NB4 (cell line): ENCODE data around the gene ANKS1B.
"Not testable (repeated sequence)": the region's sequence is repeated elsewhere in the genome, so short reads cannot be mapped to it uniquely, and the experiment has no call there.

Experiments used
- CTCF ChIP-seq: IDR thresholded peaks from one replicate; pipeline ENCODE4 v1.5.1; 2012; ENCODE audit warnings: low read depth, low read length
- MYC ChIP-seq: IDR thresholded peaks from 2 replicates; pipeline ENCODE4 v1.6.1; 2011; ENCODE audit warnings: low read depth, low read length
- POLR2A ChIP-seq: IDR thresholded peaks from 2 replicates; pipeline ENCODE4 v1.6.1; 2011; ENCODE audit warnings: mild to moderate bottlenecking; ENCODE audit not compliant: insufficient read length; ENCODE audit errors: extremely low read depth

- TF ChIP-seq CTCF, POLR2A, MYC: not testable (repeated sequence)
Observed at GRCh38 chr12:99720083-99720465, 264.7 kb downstream of the ANKS1B start.
